ENCODE measurements around the gene C17orf50. TPM values are rescaled to one million over a fixed set of nuclear protein-coding genes. Genes with fewer than 3 reads are reported as not detected.
A peak's percentile ranks its signal among the peaks of the same experiment; 100 is the strongest.

The C17orf50 gene
- total RNA-seq, 4 donors from 2014 or later: not detected

- H3K4me1 ChIP-seq: peaks cover 14% of the 10 kb centered on the region
- no peak overlapping the region for H3K27ac ChIP-seq
- 89% methylated on average over 10 of the region's 10 CpGs for WGBS
- no peaks in the 10 kb centered on the region for H3K27me3 ChIP-seq
- DNase-seq (ENCODE audit: low spot score in 2 of 2): no peak
- H3K36me3 ChIP-seq: peaks cover 11% of the 10 kb centered on the region
- H3K4me3 ChIP-seq: no peak overlapping the region
- no peaks in the 10 kb centered on the region for H3K9me3 ChIP-seq
- TF ChIP-seq POLR2AphosphoS5 (IDR thresholded peaks at IDR 0.05): no peak
- no peak for TF ChIP-seq EP300 (IDR thresholded peaks at IDR 0.05)
- TF ChIP-seq CTCF (IDR thresholded peaks at IDR 0.05): no peak
- no peak for TF ChIP-seq POLR2A (IDR thresholded peaks at IDR 0.05)
Observed at GRCh38 chr17:35730400-35731005, 30.2 kb upstream of the C17orf50 start.

GRCh38 chr17:35731239-35731916 is 29.3 kb upstream of the C17orf50 start, which contains the start of gene RASL10B:
Gene RASL10B, plus strand, starts transcription at chr17:35731639. Its CDS starts 3,546 bp downstream, at chr17:35735185.
- DNase-seq (ENCODE audit: low spot score in 2 of 2): no peak
- Histone ChIP-seq H3K27ac (no peak within 1 kb of the TSS), H3K4me3 (peak within 1 kb of the TSS; percentile 67), H3K36me3 (peaks cover 2% of the 10 kb centered on the region), H3K9me3 (no peaks in the 10 kb centered on the region), H3K4me1 (peaks cover 14% of the 10 kb centered on the region), H3K27me3 (no peaks in the 10 kb centered on the region)
- WGBS: 10% methylated on average over 12 of the region's 44 CpGs
- TF ChIP-seq EP300 (IDR thresholded peaks at IDR 0.05) (no peak), CTCF (IDR thresholded peaks at IDR 0.05) (no peak), POLR2AphosphoS5 (IDR thresholded peaks at IDR 0.05) (no peak), POLR2A (IDR thresholded peaks at IDR 0.05) (no peak)

- peaks cover 14% of the 10 kb centered on the region for H3K4me1 ChIP-seq
- no peaks in the 10 kb centered on the region for H3K36me3 ChIP-seq
- 30% methylated on average over 17 of the region's 47 CpGs for WGBS
- H3K4me3 ChIP-seq: peak overlapping the region; percentile 67
- no peaks in the 10 kb centered on the region for H3K27me3 ChIP-seq
- TF ChIP-seq POLR2A (IDR thresholded peaks at IDR 0.05) (no peak), EP300 (IDR thresholded peaks at IDR 0.05) (no peak), POLR2AphosphoS5 (IDR thresholded peaks at IDR 0.05) (no peak), CTCF (IDR thresholded peaks at IDR 0.05) (no peak)
- peak in 1 of 2 donors; percentile 59 for DNase-seq (ENCODE audit: low spot score in 2 of 2)
- no peaks in the 10 kb centered on the region for H3K9me3 ChIP-seq
- H3K27ac ChIP-seq: no peak overlapping the region
Observed at GRCh38 chr17:35731917-35732805, 28.5 kb upstream of the C17orf50 start.

GRCh38 chr17:35732806-35733136 is 27.9 kb upstream of the C17orf50 start:
- TF ChIP-seq EP300 (IDR thresholded peaks at IDR 0.05) (no peak), CTCF (IDR thresholded peaks at IDR 0.05) (no peak), POLR2A (IDR thresholded peaks at IDR 0.05) (no peak), POLR2AphosphoS5 (IDR thresholded peaks at IDR 0.05) (no peak)
- WGBS: 78% methylated on average over 1 of the region's 1 CpG
- no peaks in the 10 kb centered on the region for H3K27me3 ChIP-seq
- peak in 1 of 2 donors; percentile 39 for DNase-seq (ENCODE audit: low spot score in 2 of 2)
- H3K4me3 ChIP-seq: no peak overlapping the region
- H3K4me1 ChIP-seq: peaks cover 14% of the 10 kb centered on the region
- H3K27ac ChIP-seq: no peak overlapping the region
- no peaks in the 10 kb centered on the region for H3K9me3 ChIP-seq
- no peaks in the 10 kb centered on the region for H3K36me3 ChIP-seq

- H3K4me3 ChIP-seq: no peak overlapping the region
- TF ChIP-seq EP300 (IDR thresholded peaks at IDR 0.05) (no peak), CTCF (IDR thresholded peaks at IDR 0.05) (no peak), POLR2AphosphoS5 (IDR thresholded peaks at IDR 0.05) (no peak), POLR2A (IDR thresholded peaks at IDR 0.05) (no peak)
- WGBS: 70% methylated on average over 6 of the region's 6 CpGs
Observed at GRCh38 chr17:35733366-35733765, 27.3 kb upstream of the C17orf50 start.

More at GRCh38 chr17:35733366-35733765, 27.3 kb upstream of the C17orf50 start:
- H3K4me1 ChIP-seq: peaks cover 14% of the 10 kb centered on the region
- H3K36me3 ChIP-seq: no peaks in the 10 kb centered on the region
- no peaks in the 10 kb centered on the region for H3K9me3 ChIP-seq
- H3K27me3 ChIP-seq: no peaks in the 10 kb centered on the region
- H3K27ac ChIP-seq: no peak overlapping the region
- DNase-seq (ENCODE audit: low spot score in 2 of 2): peak in 1 of 2 donors; percentile 39
